COLO668 (cell line): ENCODE measurements around the gene FAT3.

ENCODE experiments used
- DNase-seq: peaks from one replicate; lab custom pipeline; 2025; ENCODE audit not compliant: unreplicated experiment; lab: John Stamatoyannopoulos, UW

Gene FAT3

DNA sequence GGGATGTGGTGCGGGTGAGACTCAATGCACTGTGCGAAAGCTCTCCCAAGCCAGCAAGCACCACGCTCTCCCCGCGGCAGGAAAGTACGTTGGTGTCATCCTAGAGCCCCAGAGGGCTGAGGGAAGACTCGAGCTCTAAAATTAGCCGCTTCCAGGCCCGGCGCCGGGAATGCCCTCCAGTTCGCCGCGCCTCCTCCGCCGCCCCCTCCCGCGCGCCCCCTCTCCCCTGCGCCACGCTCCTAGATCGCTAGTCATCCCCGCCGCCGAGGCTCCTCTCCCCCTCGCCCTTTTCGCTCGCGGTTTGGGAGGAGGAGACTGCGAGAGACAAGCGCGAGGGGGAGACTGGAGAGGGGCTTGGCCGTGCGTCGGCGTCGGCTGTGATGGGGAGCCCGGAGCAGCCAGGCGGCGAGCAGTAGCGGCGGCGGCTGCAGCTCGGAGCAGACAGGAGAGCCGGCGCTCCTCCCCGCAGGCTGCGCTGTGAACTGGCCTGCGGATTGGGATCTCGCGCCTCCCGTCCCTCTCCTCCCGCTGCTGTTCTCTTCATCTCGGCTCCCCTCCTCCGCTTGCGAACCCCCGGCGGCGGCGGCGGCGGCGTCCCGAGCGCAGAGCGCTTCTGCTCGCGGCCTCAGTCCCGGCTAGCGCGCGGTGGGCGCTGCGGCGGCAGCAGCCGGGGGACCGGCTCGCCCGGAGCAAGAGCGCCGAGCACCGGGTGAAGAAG is at the start of gene FAT3:
TSS of gene FAT3 (plus strand) at position 412 of the 718 bp plus-strand sequence. CDS start 127,295 bp downstream, outside the sequence.
- peak; percentile 74 for DNase-seq

DNA sequence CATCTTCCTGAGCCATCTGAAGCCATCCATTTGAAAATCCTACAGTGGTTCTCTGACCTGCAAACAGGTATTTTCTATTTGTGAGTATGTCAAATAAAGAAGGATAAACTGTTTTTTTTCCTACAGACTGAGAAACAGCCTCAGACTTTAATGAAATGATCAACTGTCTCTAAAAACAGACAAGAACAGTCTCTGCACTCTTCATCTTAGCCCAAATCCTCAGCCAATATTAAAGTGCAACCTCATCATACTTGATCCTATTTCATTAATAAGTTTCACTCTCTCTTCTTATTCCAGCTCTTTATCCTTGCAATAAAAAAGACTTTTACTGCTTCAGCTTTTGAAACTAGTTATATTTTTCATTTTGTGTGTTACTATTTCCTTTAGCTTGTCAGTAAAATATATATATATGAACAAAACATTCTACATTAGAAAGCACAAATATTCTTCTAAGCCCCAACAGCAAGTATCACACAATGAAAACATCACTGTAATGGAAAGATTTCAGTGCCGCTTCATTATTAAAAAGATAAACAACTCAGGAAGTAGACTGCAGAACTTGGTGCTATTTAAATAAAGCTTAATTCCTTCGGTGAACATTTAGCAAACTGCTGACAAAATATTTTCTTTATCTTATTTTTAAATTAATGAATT is 45.5 kb upstream of the FAT3 start:
- no peak for DNase-seq

DNA sequence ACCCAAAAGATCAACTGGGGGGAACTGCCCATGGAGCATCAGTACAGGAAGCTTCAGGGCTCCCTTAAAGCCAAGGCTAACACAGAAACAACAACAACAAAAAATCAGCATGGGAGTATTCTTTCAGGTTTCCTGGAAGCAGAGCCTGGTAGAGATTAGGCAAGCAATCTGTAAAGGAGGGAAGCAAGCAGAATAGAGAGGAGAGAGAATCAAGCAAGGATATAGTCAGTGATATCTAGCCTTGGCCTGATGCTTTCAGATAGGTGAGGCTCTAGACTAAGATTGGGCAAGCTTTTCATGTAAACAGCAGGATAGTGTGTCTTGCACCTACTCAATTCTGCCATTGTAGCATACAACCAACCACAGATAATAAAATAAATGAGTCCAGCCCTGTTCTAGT is 44.4 kb upstream of the FAT3 start:
- DNase-seq: no peak

DNA sequence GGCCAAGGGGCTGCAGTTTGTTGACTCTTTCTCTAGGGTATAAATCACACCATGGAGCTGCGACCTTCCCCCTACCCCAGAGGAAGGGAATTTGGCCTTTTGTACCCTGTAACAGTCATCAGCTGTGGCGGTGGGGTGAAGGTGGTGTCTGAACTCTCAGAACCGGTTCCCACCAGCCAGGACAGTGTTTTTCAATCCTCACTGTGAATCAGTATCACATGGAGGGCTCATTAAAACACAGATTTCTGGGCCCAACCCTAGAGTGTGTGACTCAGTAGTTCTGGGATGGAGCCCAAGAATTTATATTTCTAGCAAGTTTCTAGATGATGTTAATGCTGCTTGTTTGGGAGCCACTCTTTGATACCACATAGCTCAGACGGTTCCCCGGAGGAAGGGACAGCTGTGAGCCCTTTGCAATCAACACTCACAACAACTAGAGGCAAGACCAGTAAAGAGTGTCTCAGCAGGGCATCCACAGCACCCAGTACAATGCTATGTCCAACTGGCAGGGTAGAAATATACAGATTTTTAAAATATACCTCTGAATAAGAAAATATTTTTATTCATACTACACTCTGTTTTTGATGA is 43.9 kb upstream of the FAT3 start:
- no peak for DNase-seq

DNA sequence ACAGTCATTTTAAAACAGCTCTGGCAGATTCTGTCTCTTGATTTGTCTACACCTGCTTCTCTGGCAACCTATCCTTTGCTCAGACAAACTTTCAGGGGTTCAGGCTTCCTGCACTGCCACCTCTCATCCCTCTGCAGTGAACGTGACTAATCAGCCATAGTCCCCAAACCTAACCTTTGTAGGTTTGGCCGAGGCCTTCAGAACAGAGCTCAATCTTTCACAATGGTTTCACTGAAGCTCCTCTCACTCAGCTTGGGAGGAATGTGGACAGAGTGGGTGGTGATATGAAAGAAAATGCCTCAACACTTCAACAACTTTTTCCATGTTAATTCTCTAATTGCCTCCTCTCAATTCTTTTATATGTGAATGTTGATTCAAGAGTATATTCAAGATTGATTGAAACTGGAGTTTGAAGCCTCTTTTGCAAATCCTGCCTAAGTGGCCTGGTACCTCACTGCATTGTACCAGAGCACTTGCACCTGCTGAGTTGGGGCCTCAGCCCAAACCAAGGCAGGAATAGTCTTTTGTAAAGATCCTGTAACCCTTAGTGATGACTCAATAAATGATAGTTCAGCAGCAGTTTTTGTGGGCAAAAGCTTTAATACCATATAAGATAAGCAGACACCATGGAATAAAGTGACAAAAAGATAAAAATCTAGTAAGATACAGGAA is 33.9 kb upstream of the FAT3 start:
- no peak for DNase-seq

DNA sequence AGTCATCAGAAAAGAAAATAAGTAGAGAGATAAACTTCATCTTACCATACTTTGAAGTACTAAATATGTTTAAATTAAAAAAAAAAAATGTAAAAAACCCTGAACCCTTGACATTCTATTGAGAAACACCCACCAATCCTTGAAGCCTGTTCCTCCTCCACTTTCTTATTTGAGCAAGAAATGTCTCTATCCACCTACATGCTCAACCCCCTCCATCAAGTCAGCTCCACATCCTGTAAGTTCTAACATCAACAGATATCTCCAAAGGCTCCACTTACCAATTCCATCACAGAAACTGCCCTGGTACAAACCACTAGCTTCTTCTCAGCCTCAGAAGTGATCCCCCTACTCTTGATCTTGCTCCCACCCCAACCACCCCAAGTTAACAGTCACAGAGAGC is 32.5 kb upstream of the FAT3 start:
- DNase-seq: no peak

DNA sequence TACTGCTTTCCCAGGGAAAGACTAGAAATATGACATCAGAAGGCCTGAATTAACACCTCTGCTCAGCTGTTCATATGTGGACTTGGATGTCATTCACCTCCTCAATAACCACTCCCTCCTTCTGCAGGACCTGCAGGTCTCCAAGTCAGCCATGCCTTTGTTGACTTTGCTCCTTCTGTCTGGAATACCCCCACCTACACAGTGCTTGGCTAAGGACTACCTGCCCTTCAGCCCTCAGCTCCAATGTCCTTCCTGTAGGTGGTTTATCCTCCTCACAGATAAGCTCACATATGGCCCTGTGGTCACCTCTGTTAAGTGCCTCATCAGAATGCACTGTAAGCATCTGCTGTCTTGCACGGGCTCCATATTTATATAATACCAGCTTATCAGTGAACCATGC is 26.4 kb upstream of the FAT3 start:
- DNase-seq: no peak

DNA sequence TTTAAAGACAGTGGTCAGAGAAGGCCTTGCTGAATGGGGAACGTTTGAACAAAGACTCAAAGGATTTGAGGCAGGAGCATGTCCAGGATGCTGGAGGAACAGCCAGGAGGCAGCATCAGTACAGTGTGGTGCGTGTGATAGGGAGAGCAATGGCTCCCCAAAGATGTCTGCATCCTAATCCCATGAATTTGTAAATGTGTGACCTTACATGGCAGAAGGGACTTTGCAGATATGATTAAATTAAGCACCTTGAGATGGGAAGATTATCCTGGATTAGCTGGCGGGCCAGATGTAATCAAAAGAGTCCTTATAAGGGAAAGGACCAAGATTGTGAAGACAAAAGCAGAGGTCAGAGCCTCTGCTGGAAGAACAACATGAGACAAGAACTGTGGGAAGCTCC is 24.6 kb upstream of the FAT3 start:
- DNase-seq: no peak

DNA sequence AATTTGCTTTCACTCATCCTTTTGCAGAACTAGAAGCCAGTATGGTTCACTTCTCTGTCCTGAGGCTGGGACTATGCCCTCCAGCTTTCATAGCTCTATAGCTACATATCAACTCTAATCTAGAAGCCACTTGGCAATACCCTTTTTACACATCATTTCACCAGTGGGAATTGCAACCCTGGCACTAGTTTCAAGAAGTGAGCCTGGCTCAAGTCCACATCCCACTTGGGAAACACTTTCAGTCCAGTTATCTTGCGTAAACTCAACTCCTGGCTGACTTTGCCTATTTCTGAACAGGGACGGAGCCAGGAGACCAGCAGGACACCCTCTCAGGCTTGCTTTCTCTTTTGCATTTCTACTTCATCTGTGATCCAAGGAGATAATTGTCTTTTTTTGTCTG is 19.9 kb upstream of the FAT3 start:
- DNase-seq: no peak

DNA sequence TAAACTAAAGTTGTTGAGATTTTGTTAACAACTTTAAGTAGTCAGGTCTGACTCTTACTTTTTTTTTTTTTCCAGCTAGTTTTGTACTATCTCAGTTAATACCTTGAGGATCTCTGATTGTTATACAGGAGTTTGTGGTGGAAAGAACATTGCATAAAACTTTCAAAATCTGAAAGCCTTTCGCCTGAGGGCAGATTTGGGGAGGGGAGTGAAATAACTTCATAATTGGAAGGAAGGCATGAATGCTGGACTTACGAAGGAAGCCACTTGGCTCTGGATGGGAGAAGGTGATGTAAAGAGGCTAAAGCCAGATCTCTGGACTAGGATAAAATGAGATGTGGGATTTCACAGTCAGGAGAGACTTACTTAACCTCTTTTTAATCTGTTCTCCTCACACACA is 18.2 kb upstream of the FAT3 start:
- DNase-seq: no peak

DNA sequence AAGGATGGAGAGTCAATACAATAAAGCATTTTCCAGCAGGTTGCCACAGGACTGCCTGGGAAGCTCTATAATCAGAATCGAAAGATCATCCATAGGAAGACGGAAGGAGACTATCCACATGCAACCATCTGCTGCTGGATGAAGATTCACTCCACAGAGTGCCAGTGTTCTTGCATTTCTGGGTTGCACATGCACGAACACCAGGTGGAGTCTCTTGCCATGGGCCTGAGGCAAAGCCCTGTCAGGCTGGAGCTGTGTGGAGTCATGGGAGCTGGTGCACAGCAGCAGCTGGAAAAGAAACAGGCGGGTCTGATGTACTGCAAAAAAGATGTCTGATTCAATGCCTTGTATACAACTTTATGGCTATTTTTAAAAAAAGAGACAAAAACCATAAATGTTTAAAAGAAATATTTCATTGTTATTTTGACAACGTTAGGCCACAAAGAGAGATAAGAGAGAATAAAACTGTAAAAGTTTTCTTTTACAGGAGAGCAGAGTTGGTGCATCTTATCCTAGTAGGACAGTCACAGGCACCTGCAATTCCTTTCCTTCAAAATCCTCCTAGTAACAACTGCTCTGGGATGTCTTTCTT is 12.9 kb upstream of the FAT3 start:
- DNase-seq: peak; percentile 14

DNA sequence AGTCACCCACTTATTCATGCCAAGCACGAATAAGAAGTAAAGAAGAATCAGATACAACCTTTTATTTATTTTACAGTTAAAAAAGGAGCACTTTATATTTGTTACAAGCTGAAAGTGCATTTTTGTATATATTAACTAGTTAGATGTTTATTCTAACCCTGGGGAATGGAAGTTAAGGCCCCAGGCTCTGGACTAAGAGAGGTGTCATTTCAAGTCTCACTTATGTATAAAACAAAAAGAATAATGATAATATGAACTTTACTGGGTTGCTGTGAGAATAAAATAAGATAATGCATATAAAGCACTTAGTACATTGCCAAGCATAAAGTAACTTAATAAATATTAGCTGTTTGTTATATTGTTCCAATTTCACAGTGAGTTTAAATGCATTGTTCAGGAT is 12.1 kb upstream of the FAT3 start:
- no peak for DNase-seq

DNA sequence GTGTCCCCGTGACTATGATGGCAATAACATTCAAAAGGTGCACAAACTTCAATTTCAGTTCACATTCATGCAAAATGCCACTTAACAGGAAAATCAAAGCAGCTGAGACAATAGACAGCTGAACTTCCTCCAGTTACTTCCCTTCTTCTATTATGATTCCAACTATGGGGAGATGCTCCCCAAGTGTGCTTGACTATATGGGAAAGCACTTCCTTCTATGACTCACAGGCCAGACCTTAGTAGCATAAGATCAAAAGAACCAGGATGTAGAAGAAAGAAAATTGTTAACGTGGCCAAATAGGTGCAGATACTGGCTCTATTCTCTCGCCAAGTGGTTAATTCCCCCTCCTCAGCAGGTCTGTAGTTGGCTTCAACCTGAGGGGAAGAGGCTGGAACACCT is 7.8 kb upstream of the FAT3 start:
- DNase-seq: no peak

DNA sequence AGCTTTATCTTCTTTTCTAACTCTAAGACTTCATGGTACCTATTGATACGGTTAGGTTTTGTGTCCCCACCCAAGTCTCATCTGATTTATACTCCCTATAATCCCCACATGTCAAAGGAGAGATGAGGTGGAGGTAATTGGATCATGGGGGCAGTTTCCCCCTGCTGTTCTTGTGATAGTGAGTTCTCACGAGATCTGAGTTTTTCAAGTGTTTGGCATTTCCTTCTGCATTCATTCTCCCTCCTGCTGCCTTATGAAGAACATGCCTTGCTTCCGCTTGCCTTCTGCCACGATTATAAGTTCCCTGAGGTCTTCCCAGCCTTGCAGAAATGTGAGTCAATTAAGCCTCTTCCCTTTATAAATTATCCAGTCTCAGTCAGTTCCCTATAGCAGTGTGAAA is 5.1 kb upstream of the FAT3 start:
- DNase-seq: no peak

DNA sequence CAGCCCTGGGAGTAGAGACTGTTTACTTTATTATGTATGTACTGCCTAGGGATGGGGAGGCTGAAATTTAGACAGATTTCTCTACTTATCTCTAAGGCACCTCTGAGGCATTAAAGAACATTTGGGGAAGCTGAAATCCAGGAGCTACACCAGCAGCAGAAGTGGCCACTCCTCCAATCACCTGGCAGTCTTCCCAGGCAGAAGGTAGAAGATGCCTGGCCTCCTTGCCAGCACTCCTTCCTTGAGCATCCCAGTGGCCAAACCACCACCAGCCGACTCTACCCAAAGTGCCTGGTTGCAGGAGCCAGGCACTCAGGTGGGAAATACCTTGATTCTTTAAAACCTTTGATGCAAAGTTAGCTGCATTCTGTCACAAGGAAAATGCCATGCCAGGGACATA is 1.9 kb upstream of the FAT3 start:
- no peak for DNase-seq

DNA sequence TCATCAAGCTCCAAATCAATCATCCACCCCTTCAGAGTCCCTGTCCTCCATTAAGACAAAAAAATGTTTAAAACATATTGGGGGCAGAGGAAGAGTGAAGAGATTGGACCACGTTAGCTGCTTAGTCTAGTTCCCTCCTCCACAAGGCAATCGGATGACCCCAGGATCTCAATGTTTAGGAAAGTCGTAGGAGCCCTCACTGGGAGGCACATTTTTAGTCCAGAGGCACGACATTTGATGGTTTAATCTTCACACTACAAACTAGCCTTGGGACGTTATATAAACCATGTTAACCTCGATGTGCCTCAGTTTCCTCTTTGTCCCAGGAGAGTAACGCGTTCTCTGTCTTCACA is 588 bp upstream of the FAT3 start:
- DNase-seq: no peak

DNA sequence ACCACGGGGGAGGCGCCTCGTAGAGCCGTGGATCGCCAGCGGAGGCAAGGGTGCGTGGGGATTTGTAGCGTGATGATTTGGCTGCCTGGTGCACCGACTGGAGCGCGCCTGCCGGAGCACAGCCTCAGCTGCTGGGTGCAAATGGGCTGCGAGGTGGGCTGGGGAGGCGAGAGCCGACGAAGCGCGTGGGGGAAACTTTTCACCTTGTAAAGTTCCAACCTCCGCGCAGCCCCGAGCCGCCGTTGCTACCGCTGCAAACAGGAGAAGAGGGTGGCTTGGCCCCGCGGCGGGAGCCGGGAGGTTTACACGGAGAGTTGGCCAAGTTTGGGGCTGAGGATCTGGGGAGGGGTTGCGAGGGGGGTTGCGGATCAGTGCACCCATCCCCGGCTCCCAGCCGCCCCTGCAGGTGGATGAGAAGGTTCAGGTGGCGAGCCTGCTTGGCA is 528 bp downstream of the FAT3 start:
- peak; percentile 70 for DNase-seq

DNA sequence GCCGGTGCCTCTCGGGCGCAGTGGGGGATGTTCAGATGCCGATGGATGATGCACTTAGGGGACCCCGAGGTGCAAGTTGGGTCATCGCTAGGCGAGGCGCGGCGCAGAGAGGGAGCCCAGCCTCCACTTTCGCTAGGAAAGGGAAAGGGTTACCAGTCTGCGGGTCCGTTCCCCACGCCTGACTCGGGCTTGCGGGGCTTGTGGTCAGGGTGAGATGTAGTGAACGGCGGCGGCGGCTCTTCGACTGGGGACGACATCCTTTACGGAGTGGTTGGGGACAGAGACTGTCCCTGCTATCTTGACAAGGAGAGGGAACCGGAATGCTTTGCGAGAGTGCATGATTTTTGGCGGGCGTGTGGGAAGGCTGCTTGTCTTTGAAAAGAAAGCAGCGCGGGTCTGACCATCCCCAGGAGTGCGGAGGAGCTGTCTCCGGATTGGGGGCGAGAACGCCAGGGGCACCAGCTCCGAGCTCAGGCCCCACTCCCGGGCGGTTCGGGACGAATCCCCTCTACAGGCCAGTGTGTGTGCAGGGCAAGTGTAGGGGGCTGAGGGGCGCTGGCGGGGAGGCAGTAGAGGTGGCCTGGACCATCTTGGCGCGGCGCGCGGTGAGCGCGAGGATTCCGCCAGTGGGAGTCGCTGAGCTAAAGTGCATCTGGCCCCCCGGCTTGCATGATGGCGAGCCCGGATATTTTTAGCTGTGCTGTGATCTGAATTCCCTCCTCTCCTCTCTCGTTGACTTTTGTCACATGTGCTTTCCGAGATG is 1.1 kb downstream of the FAT3 start:
- DNase-seq: peak; percentile 55

DNA sequence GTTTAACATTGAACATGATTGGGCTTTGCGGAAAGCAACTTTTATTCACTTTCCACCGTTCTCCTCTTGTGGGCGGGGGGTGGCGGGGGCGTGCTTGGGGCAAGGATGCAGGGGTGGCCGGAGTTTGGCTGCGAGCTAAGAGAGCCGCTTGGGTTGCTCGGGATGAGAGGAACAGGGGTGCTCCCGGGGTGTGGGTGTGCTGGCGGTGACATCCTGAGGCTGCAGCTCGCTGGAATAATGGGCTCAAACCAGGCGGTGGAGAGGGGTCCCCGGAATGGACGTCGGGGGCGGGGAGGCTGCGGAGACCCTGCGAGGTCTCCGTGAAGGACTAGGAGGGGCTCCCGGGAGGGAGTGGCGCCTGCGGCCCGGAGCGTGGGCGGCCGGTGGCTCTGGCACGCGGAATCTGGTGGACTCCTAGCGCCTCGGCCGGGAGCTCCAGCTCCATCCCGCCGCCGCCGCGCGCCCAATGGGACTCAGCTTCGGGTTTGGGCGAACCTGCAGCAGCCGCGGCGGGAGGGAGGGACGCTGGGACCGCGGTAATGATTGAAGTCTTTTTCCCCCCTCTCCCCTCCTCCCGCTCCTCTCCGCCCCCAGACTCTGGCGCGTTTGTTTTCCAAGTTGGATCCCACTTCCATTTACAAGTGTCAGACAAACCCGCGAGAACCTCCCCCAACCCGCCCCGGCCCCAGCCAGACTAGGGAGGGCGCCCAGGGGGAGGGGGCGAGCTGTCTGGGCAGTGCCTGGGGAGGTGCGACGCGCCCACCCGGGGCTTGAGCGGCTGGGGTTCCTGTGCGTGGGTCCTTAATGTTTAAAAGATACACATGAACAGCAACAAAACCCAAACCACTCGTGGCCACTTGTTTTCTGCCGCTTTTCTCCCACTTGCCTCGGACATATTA is 2.0 kb downstream of the FAT3 start:
- peak; percentile 74 for DNase-seq
